Psoas muscle (tissue), 8 donors: ENCODE data around the gene PHC2. TPM values are rescaled to one million over a fixed set of nuclear protein-coding genes. Genes with fewer than 3 reads are reported as not detected.

Experiments used
- ATAC-seq, 4 donors: fragments of 200-7000 bp; cut with Tn5 transposase; one replicate each; pipeline ENCODE4 v1.9.1; 2020; ENCODE audit warnings: moderate library complexity in 3 of 4, mild to moderate bottlenecking in 2 of 4
- DNase-seq, 2 donors: peaks; one replicate each; pipeline ENCODE4 v3.0.0-alpha.2; 2020
- H3K27ac ChIP-seq: fragments of 200-600 bp; one replicate; pipeline ENCODE4 v1.8.0; 2022
- H3K27me3 ChIP-seq, 3 donors: fragments of 200-600 bp in 1 of 3; one replicate each; pipeline versions ENCODE4 v1.6.1 to v1.8.0; 2013 to 2022; ENCODE audit warnings: low read length in 2 of 3, mild to moderate bottlenecking in 2 of 3, moderate library complexity in 1 of 3; ENCODE audit not compliant: insufficient read depth in 3 of 3
- H3K36me3 ChIP-seq, 2 donors: fragments of 200-600 bp in 1 of 2; one replicate each; pipeline versions ENCODE4 v1.6.1 to v1.8.0; 2013 to 2022; ENCODE audit warnings: low read depth in 1 of 2, mild to moderate bottlenecking in 1 of 2, moderate library complexity in 1 of 2; ENCODE audit not compliant: insufficient read depth in 1 of 2
- H3K4me1 ChIP-seq: fragments of 200-600 bp; one replicate; pipeline ENCODE4 v1.8.0; 2022
- H3K4me3 ChIP-seq: fragments of 200-600 bp; one replicate; pipeline ENCODE4 v1.8.0; 2022; ENCODE audit warnings: mild to moderate bottlenecking
- H3K9me3 ChIP-seq: fragments of 200-600 bp; one replicate; pipeline ENCODE4 v1.8.0; 2022
- WGBS, 3 donors: extraction: QIAGEN DNeasy Blood & Tissue Kit; methylation state at CpG; one replicate each; pipeline versions ENCODE4 v1.1.6 to v1.1.7; 2013; 5-methylcytosine and 5-hydroxymethylcytosine counted together
- intact Hi-C, 2 donors: fragments of 100-400 bp; cut with DNase I; formaldehyde crosslinking; loops; one replicate each; pipeline versions ENCODE4 v1.11.0 to v1.14.2; 2022
- polyA plus RNA-seq, 3 donors: library from polyadenylated mRNA; stranded (reverse); fragments of 200-250 nt; gene quantifications; one replicate each; pipeline ENCODE4 v1.2.3, GENCODE V29; 2013
- total RNA-seq, 4 donors: library from RNA; stranded (reverse); fragmentation: NEBNext Ultra II Directional in 2 of 4; extraction: Animal tissue kit (Norgen Biotek cat#: 25700) in 2 of 4; gene quantifications; one replicate each; pipeline versions ENCODE4 v1.2.1 to v1.2.4, GENCODE V29; 2021 to 2023
- TF ChIP-seq, protein P1 (sequence below): fragments of 200-600 bp; IDR thresholded peaks from one replicate; pipeline ENCODE4 v1.8.0; 2022; ENCODE audit warnings: antibody characterized with exemption
- donor health status: healthy with polysubstance abuse.
- donor health status: DM: no; HTN: no; CAD: no; lungs with moderate emphysema.
- donor health status: Bipolar disorder and iron deficiency.
- donor health status: healthy.
- donor health status: DM: yes; HTN: yes; CAD: no.
- donor health status: DM: no; HTN: no; CAD: no.
- donor health status: DM: no; HTN: no; CAD: no.
- donor health status: DM: yes; HTN: yes; CAD: no.

Gene PHC2
- total and polyA plus RNA-seq, 7 donors = 74.1 to 427 (median 338) TPM

DNA sequence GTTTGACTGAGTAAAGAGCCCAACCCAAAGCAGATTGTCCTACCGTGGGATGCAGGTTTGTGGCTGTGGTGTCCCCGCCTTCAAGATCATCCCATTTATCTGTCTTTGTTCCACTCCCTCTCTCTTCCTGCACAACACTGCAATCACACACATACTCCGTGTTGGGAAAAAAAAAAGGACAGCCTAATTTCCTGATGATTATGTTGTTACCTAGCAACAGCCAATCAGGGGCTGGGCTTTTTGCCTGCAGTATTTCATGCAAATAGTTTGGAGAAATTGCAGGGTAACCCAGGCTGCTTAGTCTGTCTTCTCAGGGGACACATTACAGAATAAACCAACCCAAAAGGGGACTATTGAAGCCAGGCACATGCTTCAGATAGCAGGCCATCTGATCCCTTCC, 38.3 kb downstream of the PHC2 start:
- DNase-seq (no peak), ATAC-seq (no peak)
- H3K36me3 ChIP-seq = no peaks in the 10 kb centered on the region
- no peak overlapping the region for H3K4me3 ChIP-seq
- H3K4me1 ChIP-seq = peaks cover 24% of the 10 kb centered on the region
- H3K27me3 ChIP-seq = no peaks in the 10 kb centered on the region
- TF ChIP-seq, protein P1, sequence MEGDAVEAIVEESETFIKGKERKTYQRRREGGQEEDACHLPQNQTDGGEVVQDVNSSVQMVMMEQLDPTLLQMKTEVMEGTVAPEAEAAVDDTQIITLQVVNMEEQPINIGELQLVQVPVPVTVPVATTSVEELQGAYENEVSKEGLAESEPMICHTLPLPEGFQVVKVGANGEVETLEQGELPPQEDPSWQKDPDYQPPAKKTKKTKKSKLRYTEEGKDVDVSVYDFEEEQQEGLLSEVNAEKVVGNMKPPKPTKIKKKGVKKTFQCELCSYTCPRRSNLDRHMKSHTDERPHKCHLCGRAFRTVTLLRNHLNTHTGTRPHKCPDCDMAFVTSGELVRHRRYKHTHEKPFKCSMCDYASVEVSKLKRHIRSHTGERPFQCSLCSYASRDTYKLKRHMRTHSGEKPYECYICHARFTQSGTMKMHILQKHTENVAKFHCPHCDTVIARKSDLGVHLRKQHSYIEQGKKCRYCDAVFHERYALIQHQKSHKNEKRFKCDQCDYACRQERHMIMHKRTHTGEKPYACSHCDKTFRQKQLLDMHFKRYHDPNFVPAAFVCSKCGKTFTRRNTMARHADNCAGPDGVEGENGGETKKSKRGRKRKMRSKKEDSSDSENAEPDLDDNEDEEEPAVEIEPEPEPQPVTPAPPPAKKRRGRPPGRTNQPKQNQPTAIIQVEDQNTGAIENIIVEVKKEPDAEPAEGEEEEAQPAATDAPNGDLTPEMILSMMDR = no peak
- no peaks in the 10 kb centered on the region for H3K9me3 ChIP-seq
- 50 to 70% (median 51%) methylated on average over 3 of the region's 3 CpGs for WGBS, 3 donors
- intact Hi-C loops = loop anchor here in 1 of 2 donors (5.0 kb wide), 1 partner anchor 35 kb away; no protein-coding TSS in a partner anchor
- no peak overlapping the region for H3K27ac ChIP-seq

DNA sequence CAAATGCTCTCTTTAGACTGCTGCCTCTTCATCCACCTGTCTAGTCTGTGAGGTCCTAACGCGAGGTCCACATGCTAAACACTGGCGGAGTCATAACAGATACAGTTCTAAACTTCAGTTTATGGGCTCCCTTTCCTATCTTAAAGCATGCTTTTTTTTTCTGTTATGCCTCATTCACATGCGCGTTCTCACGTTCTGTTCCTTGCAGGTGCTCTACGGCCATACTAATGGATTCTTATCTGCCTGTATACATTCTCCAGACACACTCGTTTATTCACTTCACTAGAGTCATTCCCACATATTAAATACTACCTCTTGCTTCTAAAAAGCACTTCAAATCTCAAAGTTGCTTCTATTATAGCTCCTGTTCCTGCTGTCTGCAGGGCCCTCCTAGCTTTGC, 38.7 kb downstream of the PHC2 start:
- no peaks in the 10 kb centered on the region for H3K27me3 ChIP-seq
- 92 to 95% (median 94%) methylated on average over 8 of the region's 8 CpGs for WGBS, 3 donors
- H3K36me3 ChIP-seq = no peaks in the 10 kb centered on the region
- H3K4me1 ChIP-seq = peaks cover 24% of the 10 kb centered on the region
- TF ChIP-seq, protein P1 = no peak
- DNase-seq (no peak), ATAC-seq (no peak)
- no peak overlapping the region for H3K4me3 ChIP-seq
- H3K9me3 ChIP-seq = no peaks in the 10 kb centered on the region
- H3K27ac ChIP-seq = no peak overlapping the region
- intact Hi-C loops = loop anchor here in 1 of 2 donors (5.0 kb wide), 1 partner anchor 35 kb away; no protein-coding TSS in a partner anchor

DNA sequence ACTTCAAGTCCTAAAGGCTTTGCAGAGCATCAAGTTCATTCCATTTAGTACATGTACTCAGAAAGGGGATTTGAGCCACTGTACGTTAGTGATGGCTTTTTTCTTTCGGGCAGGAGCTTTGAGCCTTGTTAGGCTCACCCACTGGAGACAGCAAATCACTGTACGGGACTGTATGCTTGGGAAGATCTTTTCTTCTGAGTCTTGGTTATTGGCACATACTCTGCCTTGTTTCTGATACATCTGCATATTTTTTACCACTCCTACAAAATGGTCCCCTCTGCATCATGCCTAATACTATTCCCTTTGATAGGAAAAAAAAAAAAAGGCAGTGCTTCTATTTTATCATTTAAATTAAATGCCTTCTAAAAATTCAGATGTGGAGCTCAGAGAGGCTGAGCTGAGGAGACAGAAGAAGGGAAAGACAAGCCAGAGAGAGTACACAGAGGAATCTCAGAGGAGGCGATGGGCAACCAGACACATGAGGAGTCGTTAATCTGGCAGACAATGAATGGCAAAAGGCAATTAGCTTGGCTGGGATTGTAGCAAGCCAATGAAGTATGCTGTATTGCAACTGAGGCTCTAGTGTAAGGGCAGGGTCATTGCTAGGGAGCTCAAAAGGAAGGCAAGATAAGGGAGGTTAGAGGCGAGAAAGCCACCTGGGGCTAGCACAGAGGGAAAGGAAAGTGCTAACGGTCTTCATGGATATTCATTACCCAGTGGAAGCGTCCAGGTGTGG, 39.4 kb downstream of the PHC2 start:
- no peak overlapping the region for H3K27ac ChIP-seq
- ATAC-seq (no peak), DNase-seq (no peak)
- TF ChIP-seq, protein P1 = no peak
- 74 to 79% (median 78%) methylated on average over 8 of the region's 8 CpGs for WGBS, 3 donors
- H3K27me3 ChIP-seq = no peaks in the 10 kb centered on the region
- no peaks in the 10 kb centered on the region for H3K9me3 ChIP-seq
- intact Hi-C loops = loop anchor here in 1 of 2 donors (5.0 kb wide), 1 partner anchor 36 kb away; no protein-coding TSS in a partner anchor
- H3K4me3 ChIP-seq = no peak overlapping the region
- H3K4me1 ChIP-seq = peaks cover 24% of the 10 kb centered on the region
- H3K36me3 ChIP-seq = no peaks in the 10 kb centered on the region

DNA sequence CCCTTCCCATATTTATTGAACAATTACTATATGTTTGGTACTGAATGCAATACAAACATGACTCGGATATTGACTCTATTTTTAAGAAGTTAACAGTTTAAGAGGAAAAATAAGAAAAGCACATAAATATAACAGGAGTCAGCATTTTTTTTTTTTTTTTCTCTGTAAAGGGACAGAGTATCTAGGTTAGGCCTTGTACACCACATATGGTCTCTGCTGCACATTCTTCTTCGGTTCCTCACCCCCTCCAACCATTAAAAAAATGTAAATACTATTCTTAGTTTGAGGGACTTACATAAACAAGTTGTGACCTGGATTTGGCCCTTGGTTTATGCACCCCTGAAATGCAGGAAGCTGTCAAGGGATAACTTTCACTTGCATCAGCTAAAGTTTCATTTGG, 40.4 kb downstream of the PHC2 start:
- Histone ChIP-seq H3K4me3 (no peak overlapping the region), H3K4me1 (peaks cover 24% of the 10 kb centered on the region), H3K36me3 (no peaks in the 10 kb centered on the region), H3K9me3 (no peaks in the 10 kb centered on the region), H3K27ac (no peak overlapping the region), H3K27me3 (no peaks in the 10 kb centered on the region)
- TF ChIP-seq, protein P1 = no peak
- intact Hi-C loops = loop anchor here in 1 of 2 donors (5.0 kb wide), 1 partner anchor 37 kb away; no protein-coding TSS in a partner anchor
- WGBS, 3 donors = 68 to 80% (median 69%) methylated on average over 2 of the region's 2 CpGs
- ATAC-seq (no peak), DNase-seq (no peak)
